ENCODE measurements around the gene HEPACAM. TPM values are rescaled to one million over a fixed set of nuclear protein-coding genes. Genes with fewer than 3 reads are reported as not detected.
"Not testable (repeated sequence)": the region's sequence is repeated elsewhere in the genome, so short reads cannot be mapped to it uniquely, and the experiment has no call there.

The HEPACAM gene
- total RNA-seq, 1 donor from 2014 or later: not detected

DNA sequence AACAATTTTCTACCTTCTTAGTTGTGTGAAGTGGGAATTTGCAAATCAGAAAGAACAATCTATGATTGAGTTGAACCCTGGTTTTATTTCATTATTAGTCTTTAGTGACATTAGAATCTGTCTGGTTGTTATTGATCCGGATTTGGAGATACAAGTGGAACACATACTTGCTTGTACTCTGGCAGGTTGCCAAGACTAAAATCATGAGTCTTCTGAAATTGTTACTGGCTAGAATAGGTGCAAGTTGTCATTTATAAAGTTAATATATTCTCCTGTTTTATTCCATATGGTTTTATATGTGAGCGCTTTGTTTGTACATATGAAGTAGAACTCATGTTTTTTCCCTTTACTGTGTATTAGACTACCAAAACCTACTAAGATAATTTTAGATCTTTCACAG is 41.2 kb upstream of the HEPACAM start:
- no peak for ATAC-seq

DNA sequence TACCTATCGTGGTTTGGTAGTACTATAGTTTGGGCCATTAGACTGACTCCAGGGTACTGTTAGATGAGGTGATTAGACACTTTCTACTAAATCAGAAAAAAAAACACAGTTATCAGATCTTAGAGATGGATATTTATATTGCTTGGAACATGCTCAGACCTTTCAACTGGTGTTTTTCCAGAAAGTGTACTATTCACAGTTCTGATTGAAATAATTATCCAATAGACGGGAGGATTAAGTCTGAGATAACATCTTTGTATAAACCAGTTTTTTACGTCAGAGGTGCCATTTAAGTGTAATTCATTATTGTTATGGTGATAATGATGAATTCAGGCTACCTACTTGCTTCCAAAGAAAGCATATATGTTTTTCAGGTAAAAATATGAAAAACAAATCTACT is 40.7 kb upstream of the HEPACAM start:
- Histone ChIP-seq H3K4me3 (no peak overlapping the region), H3K27ac (no peak overlapping the region), H3K36me3 (no peaks in the 10 kb centered on the region), H3K9me3 (peaks cover 6% of the 10 kb centered on the region), H3K4me1 (no peaks in the 10 kb centered on the region), H3K27me3 (ENCODE audit: low read depth) (no peaks in the 10 kb centered on the region)
- ATAC-seq (no peak), DNase-seq (no peak)
- intact Hi-C loops (cut with DNase I): no loop called here
- TF ChIP-seq, protein P1, sequence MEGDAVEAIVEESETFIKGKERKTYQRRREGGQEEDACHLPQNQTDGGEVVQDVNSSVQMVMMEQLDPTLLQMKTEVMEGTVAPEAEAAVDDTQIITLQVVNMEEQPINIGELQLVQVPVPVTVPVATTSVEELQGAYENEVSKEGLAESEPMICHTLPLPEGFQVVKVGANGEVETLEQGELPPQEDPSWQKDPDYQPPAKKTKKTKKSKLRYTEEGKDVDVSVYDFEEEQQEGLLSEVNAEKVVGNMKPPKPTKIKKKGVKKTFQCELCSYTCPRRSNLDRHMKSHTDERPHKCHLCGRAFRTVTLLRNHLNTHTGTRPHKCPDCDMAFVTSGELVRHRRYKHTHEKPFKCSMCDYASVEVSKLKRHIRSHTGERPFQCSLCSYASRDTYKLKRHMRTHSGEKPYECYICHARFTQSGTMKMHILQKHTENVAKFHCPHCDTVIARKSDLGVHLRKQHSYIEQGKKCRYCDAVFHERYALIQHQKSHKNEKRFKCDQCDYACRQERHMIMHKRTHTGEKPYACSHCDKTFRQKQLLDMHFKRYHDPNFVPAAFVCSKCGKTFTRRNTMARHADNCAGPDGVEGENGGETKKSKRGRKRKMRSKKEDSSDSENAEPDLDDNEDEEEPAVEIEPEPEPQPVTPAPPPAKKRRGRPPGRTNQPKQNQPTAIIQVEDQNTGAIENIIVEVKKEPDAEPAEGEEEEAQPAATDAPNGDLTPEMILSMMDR (IDR thresholded peaks at IDR 0.05): no peak

More for the DNA sequence above, 41.2 kb upstream of the HEPACAM start:
- H3K27me3 ChIP-seq (ENCODE audit: low read depth): no peaks in the 10 kb centered on the region
- H3K36me3 ChIP-seq: no peaks in the 10 kb centered on the region
- DNase-seq: no peak
- H3K27ac ChIP-seq: no peak overlapping the region
- H3K9me3 ChIP-seq: peaks cover 7% of the 10 kb centered on the region
- H3K4me1 ChIP-seq: no peaks in the 10 kb centered on the region
- TF ChIP-seq, protein P1 (IDR thresholded peaks at IDR 0.05): no peak
- intact Hi-C loops (cut with DNase I): no loop called here
- no peak overlapping the region for H3K4me3 ChIP-seq

DNA sequence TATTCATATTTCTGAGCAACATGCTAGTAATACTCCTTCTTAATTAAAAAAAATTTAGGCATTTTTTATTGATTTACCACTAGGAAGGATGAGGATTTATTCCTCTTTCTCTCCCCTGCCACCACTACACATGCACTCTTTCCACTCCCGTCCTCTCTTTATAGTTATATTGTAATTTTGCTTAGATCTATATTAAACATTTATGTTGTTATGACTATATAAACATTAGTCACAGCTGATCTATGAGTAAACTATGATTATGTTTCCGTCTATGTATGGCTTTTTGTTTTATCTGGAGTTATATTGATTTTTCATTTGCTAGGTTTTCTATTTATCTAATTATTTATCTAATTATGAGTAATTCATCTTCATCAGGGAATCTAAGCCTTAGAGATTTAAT is 36.0 kb upstream of the HEPACAM start:
- TF ChIP-seq, protein P1 (IDR thresholded peaks at IDR 0.05): no peak
- Histone ChIP-seq H3K27me3 (ENCODE audit: low read depth) (no peaks in the 10 kb centered on the region), H3K36me3 (no peaks in the 10 kb centered on the region), H3K27ac (no peak overlapping the region), H3K4me3 (no peak overlapping the region), H3K4me1 (no peaks in the 10 kb centered on the region), H3K9me3 (no peaks in the 10 kb centered on the region)
- no peak for DNase-seq
- no peak for ATAC-seq
- intact Hi-C loops (cut with DNase I): no loop called here

DNA sequence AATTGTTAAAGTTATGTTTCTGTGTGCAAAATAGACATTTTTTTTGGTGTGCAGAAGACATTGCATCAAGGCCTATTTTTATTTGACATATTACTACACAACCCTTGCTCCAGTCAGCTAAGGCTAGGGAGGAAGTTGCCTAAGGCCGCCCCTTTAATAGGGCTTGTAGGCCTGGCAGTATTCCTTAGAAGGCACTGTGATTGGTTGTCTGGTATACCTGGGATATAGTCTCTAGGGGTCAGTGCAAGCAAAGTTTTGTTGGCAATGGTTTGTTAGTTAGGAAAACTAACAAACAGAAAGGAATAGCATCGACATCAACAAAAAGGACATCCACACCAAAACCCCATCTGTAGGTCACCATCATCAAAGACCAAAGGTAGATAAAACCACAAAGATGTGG is 35.1 kb upstream of the HEPACAM start:
- no peaks in the 10 kb centered on the region for H3K9me3 ChIP-seq
- ATAC-seq: peak; percentile 59 to 65
- H3K4me3 ChIP-seq: no peak overlapping the region
- no peaks in the 10 kb centered on the region for H3K4me1 ChIP-seq
- intact Hi-C loops (cut with DNase I): no loop called here
- H3K36me3 ChIP-seq: no peaks in the 10 kb centered on the region
- TF ChIP-seq, protein P1 (IDR thresholded peaks at IDR 0.05): no peak
- no peak for DNase-seq
- no peak overlapping the region for H3K27ac ChIP-seq
- no peaks in the 10 kb centered on the region for H3K27me3 ChIP-seq (ENCODE audit: low read depth)

DNA sequence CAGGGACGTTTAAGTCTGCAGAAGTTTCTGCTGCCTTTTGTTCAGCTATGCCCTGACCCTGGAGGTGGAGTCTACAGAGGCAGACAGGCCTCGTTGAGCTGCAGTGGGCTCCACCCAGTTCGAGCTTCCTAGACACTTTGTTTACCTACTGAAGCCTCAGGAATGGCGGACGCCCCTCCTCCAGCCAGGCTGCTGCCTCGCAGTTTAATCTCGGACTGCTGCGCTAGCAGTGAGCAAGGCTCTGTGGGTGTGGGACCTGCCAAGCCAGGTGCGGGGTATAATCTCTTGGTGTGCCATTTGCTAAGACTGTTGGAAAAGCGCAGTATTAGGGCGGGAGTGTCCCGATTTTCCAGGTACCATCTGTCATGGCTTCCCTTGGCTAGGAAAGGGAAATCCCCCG is 32.4 kb upstream of the HEPACAM start:
- H3K27me3 ChIP-seq (ENCODE audit: low read depth); H3K9me3 ChIP-seq; ATAC-seq; H3K4me1 ChIP-seq; H3K36me3 ChIP-seq; intact Hi-C loops (cut with DNase I); H3K4me3 ChIP-seq; H3K27ac ChIP-seq; DNase-seq: not testable (repeated sequence)

DNA sequence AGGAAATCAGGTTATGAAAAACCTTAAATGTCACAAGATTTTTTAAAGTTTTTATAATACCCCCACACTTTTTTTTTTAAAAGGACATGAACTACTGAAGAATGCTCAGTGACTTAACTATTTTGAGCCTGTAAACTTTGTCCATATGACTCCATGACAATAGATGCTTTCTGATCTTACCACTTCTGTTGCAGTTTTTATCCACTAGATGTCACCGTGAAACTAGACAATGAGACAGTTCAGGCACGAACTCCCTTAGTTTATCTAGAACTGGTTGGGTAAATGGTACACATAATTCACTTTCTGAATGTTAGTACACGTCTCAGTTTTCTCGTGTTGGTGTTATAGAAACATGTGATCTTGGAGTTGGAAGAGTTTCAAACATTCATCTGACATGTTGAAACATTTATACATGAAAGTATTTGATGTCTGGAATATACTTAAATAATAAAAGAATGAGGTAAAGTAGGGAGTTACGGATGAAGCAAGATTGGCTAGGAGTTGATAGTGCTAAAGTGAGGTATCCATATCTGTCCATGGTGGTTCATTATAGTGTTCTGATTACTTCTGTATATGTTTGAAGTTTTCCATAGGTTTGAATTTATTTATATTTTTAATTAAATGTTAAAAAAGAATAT is 26.2 kb upstream of the HEPACAM start:
- no peaks in the 10 kb centered on the region for H3K36me3 ChIP-seq
- no peak overlapping the region for H3K4me3 ChIP-seq
- no peaks in the 10 kb centered on the region for H3K9me3 ChIP-seq
- DNase-seq (no peak), ATAC-seq (peak; percentile 67 to 85)
- H3K27ac ChIP-seq: no peak overlapping the region
- TF ChIP-seq, protein P1 (IDR thresholded peaks at IDR 0.05): peak; percentile 71
- intact Hi-C loops (cut with DNase I): loop anchor here (5.0 kb wide), 1 partner anchor 180 kb away; no protein-coding TSS in a partner anchor
- no peaks in the 10 kb centered on the region for H3K4me1 ChIP-seq
- no peaks in the 10 kb centered on the region for H3K27me3 ChIP-seq (ENCODE audit: low read depth)
